ENCODE results near the gene CTLA4.

CTLA4 gene

DNA sequence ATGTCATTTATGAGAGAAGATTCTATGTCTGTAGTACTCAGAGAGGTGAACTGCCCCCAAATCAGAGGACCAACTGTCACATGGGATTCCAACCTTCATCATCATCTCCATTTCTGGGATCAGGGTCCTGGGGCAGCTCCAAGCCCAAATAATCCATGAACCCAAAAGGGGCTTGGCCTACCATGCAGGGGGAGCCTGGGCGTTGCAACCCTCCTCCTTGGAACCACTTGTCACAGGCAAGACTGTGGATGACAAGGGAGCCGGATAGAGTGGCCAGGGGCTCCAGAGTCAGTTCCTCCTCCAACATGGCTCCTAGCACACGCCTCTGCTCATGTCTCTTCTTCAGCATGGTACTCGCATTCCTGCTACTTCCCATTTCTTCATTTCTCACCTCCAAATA lies 7.9 kb downstream of the CTLA4 start:
- no peak for TF ChIP-seq FOXP2 (optimal IDR thresholded peaks at IDR 0.05; ENCODE audit: borderline replicate concordance, extremely low read depth, extremely low read length, insufficient read depth)
- TF ChIP-seq POLR2AphosphoS5 (IDR thresholded peaks at IDR 0.05; ENCODE audit: low read depth, low read length) = no peak
- TF ChIP-seq TAF1 (IDR thresholded peaks at IDR 0.05; ENCODE audit: borderline replicate concordance, insufficient read depth, low read length) = no peak
- TF ChIP-seq SIN3A (IDR thresholded peaks at IDR 0.05; ENCODE audit: borderline replicate concordance, insufficient read depth, low read length) = no peak
- TF ChIP-seq REST (IDR thresholded peaks at IDR 0.05; ENCODE audit: insufficient read depth in 1 of 2, low read depth in 2 of 2, low read length in 2 of 2) = no peak

GRCh38 chr2:203876328-203876727 lies 8.8 kb downstream of the CTLA4 start:
- TF ChIP-seq TAF1 (IDR thresholded peaks at IDR 0.05; ENCODE audit: borderline replicate concordance, insufficient read depth, low read length) (no peak), REST (IDR thresholded peaks at IDR 0.05; ENCODE audit: insufficient read depth in 1 of 2, low read depth in 2 of 2, low read length in 2 of 2) (no peak), POLR2AphosphoS5 (IDR thresholded peaks at IDR 0.05; ENCODE audit: low read depth, low read length) (no peak), SIN3A (IDR thresholded peaks at IDR 0.05; ENCODE audit: borderline replicate concordance, insufficient read depth, low read length) (no peak), FOXP2 (optimal IDR thresholded peaks at IDR 0.05; ENCODE audit: borderline replicate concordance, extremely low read depth, extremely low read length, insufficient read depth) (no peak)

DNA sequence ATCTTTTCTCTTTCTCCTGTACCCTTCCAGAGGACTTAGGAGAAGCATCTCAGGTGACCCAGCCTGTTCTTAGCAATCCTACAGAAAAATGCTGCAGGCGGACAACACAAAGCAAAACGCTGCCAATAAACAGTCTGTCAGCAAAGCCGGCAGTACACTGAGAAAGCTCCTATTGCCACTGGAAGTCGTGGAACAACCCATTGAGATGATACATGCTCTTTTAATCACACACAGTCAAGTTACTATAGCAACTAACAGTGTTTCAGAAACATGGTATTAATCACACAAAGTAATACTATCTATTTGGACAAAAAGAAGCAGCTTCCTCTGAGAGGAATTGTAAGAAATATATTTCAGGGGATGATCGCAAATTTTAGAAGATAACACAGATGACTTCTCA lies 10.5 kb downstream of the CTLA4 start:
- TF ChIP-seq POLR2AphosphoS5 (IDR thresholded peaks at IDR 0.05; ENCODE audit: low read depth, low read length) (no peak), SIN3A (IDR thresholded peaks at IDR 0.05; ENCODE audit: borderline replicate concordance, insufficient read depth, low read length) (no peak), TAF1 (IDR thresholded peaks at IDR 0.05; ENCODE audit: borderline replicate concordance, insufficient read depth, low read length) (no peak), REST (IDR thresholded peaks at IDR 0.05; ENCODE audit: insufficient read depth in 1 of 2, low read depth in 2 of 2, low read length in 2 of 2) (no peak), FOXP2 (optimal IDR thresholded peaks at IDR 0.05; ENCODE audit: borderline replicate concordance, extremely low read depth, extremely low read length, insufficient read depth) (no peak)

DNA sequence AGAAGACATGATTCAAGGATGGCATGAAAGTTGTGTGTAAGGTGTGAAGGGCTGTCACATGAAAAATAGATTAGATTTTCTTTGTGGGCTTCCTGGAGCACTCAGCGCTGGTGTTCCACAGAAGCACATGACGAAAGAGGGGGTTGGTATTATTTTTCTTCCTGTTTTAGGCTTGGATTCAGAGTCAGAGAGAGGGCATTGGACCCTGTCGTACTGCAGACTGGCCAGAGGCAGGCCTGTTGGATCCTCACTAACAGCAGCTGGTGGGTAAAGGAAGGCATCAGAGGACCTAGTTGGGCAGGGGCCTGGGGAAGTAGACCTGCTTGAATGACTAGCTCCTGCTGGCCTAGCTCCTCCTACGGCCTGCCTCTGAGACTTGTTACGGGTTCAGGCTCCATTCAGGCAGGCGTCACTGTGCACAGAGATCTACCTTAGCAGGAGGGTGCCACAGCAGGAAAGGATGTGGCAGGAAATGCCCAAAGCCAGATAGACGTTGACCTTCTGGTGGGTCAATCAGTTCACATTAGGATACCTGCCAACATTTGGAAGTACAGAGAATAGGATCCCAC lies 13.1 kb downstream of the CTLA4 start:
- TF ChIP-seq FOXP2 (optimal IDR thresholded peaks at IDR 0.05; ENCODE audit: borderline replicate concordance, extremely low read depth, extremely low read length, insufficient read depth) (no peak), TAF1 (IDR thresholded peaks at IDR 0.05; ENCODE audit: borderline replicate concordance, insufficient read depth, low read length) (no peak), POLR2AphosphoS5 (IDR thresholded peaks at IDR 0.05; ENCODE audit: low read depth, low read length) (no peak), REST (IDR thresholded peaks at IDR 0.05; ENCODE audit: insufficient read depth in 1 of 2, low read depth in 2 of 2, low read length in 2 of 2) (no peak), SIN3A (IDR thresholded peaks at IDR 0.05; ENCODE audit: borderline replicate concordance, insufficient read depth, low read length) (no peak)

DNA sequence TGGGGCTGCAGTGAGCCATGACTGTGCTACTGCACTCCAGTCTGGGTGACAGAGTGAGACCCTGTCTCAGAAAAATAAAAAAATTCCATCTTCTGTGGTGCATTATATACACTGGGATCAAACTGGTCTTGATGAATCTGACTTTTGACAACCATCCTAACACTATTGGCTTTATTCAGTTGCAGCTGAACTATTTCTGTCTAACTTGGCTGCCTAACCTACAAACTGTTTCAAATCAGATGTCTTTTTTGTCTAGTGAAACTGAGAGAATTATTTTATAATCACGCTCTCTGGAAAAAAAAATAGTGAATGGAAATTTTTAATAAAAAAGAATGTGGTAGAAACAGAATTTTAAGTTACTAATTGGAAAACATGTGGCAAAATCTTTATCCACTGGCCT lies 15.0 kb downstream of the CTLA4 start:
- TF ChIP-seq TAF1 (IDR thresholded peaks at IDR 0.05; ENCODE audit: borderline replicate concordance, insufficient read depth, low read length) (no peak), FOXP2 (optimal IDR thresholded peaks at IDR 0.05; ENCODE audit: borderline replicate concordance, extremely low read depth, extremely low read length, insufficient read depth) (no peak), SIN3A (IDR thresholded peaks at IDR 0.05; ENCODE audit: borderline replicate concordance, insufficient read depth, low read length) (no peak), REST (IDR thresholded peaks at IDR 0.05; ENCODE audit: insufficient read depth in 1 of 2, low read depth in 2 of 2, low read length in 2 of 2) (no peak), POLR2AphosphoS5 (IDR thresholded peaks at IDR 0.05; ENCODE audit: low read depth, low read length) (no peak)
